Hypothalamus (tissue), 51 donors: Measurements from ENCODE around the gene NKX6-2.

ENCODE experiments used
- DNase-seq, 51 donors: peaks; one replicate each; lab custom pipeline; 2025; lab: John Stamatoyannopoulos, UW

The NKX6-2 gene

GRCh38 chr10:132762267-132762666, 23.7 kb downstream of the NKX6-2 start:
- DNase-seq: peak in 2 of 51 donors; percentile 19 to 31

GRCh38 chr10:132761395-132762060, 24.4 kb downstream of the NKX6-2 start:
- no peak for DNase-seq

GRCh38 chr10:132758865-132759264, 27.1 kb downstream of the NKX6-2 start:
- DNase-seq: no peak

- no peak for DNase-seq
Observed at GRCh38 chr10:132757171-132757570, 28.8 kb downstream of the NKX6-2 start.

- DNase-seq: no peak
Observed at GRCh38 chr10:132756591-132756990, 29.4 kb downstream of the NKX6-2 start.

GRCh38 chr10:132755166-132755711, 30.7 kb downstream of the NKX6-2 start:
- DNase-seq: no peak

- no peak for DNase-seq
Observed at GRCh38 chr10:132754071-132754470, 31.9 kb downstream of the NKX6-2 start.

- DNase-seq: no peak
Observed at GRCh38 chr10:132753596-132753995, 32.4 kb downstream of the NKX6-2 start.

- no peak for DNase-seq
Observed at GRCh38 chr10:132752961-132753360, 33.0 kb downstream of the NKX6-2 start.

GRCh38 chr10:132752378-132752777, 33.6 kb downstream of the NKX6-2 start:
- no peak for DNase-seq

- DNase-seq: no peak
Observed at GRCh38 chr10:132750936-132751335, 35.0 kb downstream of the NKX6-2 start.

- no peak for DNase-seq
Observed at GRCh38 chr10:132749371-132749795, 36.6 kb downstream of the NKX6-2 start.

- DNase-seq: no peak
Observed at GRCh38 chr10:132748545-132749370, 37.2 kb downstream of the NKX6-2 start.

GRCh38 chr10:132748135-132748534, 37.8 kb downstream of the NKX6-2 start:
- no peak for DNase-seq

- DNase-seq: peak in 32 of 51 donors; percentile 26 to 78 (median 46)
Observed at GRCh38 chr10:132746801-132747625, 38.9 kb downstream of the NKX6-2 start.

- DNase-seq: peak in 1 of 51 donors; percentile 29
Observed at GRCh38 chr10:132746386-132746785, 39.6 kb downstream of the NKX6-2 start.

- no peak for DNase-seq
Observed at GRCh38 chr10:132745971-132746370, 40.0 kb downstream of the NKX6-2 start.

GRCh38 chr10:132745511-132745910, 40.4 kb downstream of the NKX6-2 start:
- no peak for DNase-seq

- DNase-seq: no peak
Observed at GRCh38 chr10:132744839-132745238, 41.1 kb downstream of the NKX6-2 start.

- DNase-seq: no peak
Observed at GRCh38 chr10:132743925-132744490, 41.9 kb downstream of the NKX6-2 start.
